Activated CD4-positive, alpha-beta T cell treated with anti-CD3 and anti-CD28 coated beads for 24 hours (primary cell): ENCODE results near the gene OR51L1.

Experiments used
- DNase-seq, 2 donors: peaks; one replicate each; pipeline ENCODE4 v3.0.0-alpha.2; 2020; ENCODE audit warnings: low read depth in 2 of 2

OR51L1 gene

DNA sequence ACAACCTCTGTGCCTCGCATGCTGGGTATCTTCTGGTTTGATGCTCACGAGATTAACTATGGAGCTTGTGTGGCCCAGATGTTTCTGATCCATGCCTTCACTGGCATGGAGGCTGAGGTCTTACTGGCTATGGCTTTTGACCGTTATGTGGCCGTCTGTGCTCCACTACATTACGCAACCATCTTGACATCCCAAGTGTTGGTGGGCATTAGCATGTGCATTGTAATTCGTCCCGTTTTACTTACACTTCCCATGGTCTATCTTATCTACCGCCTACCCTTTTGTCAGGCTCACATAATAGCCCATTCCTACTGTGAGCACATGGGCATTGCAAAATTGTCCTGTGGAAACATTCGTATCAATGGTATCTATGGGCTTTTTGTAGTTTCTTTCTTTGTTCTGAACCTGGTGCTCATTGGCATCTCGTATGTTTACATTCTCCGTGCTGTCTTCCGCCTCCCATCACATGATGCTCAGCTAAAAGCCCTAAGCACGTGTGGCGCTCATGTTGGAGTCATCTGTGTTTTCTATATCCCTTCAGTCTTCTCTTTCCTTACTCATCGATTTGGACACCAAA is 52.2 kb downstream of the OR51L1 start:
- DNase-seq, result no peak
